SK-N-SH (cell line): Measurements from ENCODE around the gene KRT74. TPM values are rescaled to one million over a fixed set of nuclear protein-coding genes. Genes with fewer than 3 reads are reported as not detected.

ENCODE experiments used
- CTCF ChIA-PET: fragments of 300-600, 350-600 bp; formaldehyde crosslinking; extraction: SDS; loops from one replicate; lab custom pipeline; 2021; lab: Yijun Ruan, JAX
- POLR2A ChIA-PET: fragments of 350-600 bp; sonication (Branson Sonifier 250); formaldehyde crosslinking; extraction: SDS; loops from one replicate; lab custom pipeline; 2020; ENCODE audit warnings: antibody characterized with exemption, inconsistent platforms; lab: Yijun Ruan, JAX
- DNase-seq: peaks from one replicate; pipeline ENCODE4 v3.0.0; 2012
- H2AFZ ChIP-seq: fragments of 200-600 bp; sonication (generic); 2 replicates; pipeline ENCODE4 v1.8.1; 2016; ENCODE audit warnings: antibody characterized with exemption, mild to moderate bottlenecking, low read depth
- H3F3A ChIP-seq: fragments of 200-600 bp; sonication (generic); replicated peaks from 2 replicates; pipeline ENCODE3; 2016; ENCODE audit warnings: antibody characterized with exemption, mild to moderate bottlenecking; ENCODE audit not compliant: insufficient read depth
- H3K27ac ChIP-seq, 2 experiments: fragments of 200-500 bp in 1 of 2; fragments of 200-600 bp in 1 of 2; sonication (Bioruptor generic) in 1 of 2; sonication (generic), shearing (Covaris generic) in 1 of 2; 2 replicates each; pipeline versions ENCODE4 v1.5.1 to v1.6.1; 2014 to 2016; ENCODE audit warnings: low read depth in 2 of 2, inconsistent platforms in 1 of 2, low read length in 1 of 2, mild to moderate bottlenecking in 1 of 2, mixed read lengths in 1 of 2
- H3K27me3 ChIP-seq: fragments of 200-600 bp; sonication (generic), shearing (Covaris generic); 2 replicates; pipeline ENCODE4 v1.6.1; 2016; ENCODE audit warnings: mixed run types; ENCODE audit not compliant: insufficient read depth
- H3K36me3 ChIP-seq, 2 experiments: fragments of 200-500 bp in 1 of 2; fragments of 200-600 bp in 1 of 2; sonication (Bioruptor generic) in 1 of 2; sonication (generic) in 1 of 2; replicated peaks in 1 of 2; 2 replicates each; pipeline versions ENCODE3 to v1.5.1; 2014 to 2016; ENCODE audit warnings: low read length in 1 of 2, mild to moderate bottlenecking in 1 of 2; ENCODE audit not compliant: insufficient read depth in 2 of 2, control insufficient read depth in 1 of 2
- H3K4me1 ChIP-seq, 2 experiments: fragments of 200-500 bp in 1 of 2; fragments of 200-600 bp in 1 of 2; sonication (Bioruptor generic) in 1 of 2; sonication (generic), shearing (Covaris generic) in 1 of 2; 2 replicates each; pipeline versions ENCODE4 v1.5.1 to v1.6.1; 2014 to 2016; ENCODE audit warnings: low read depth in 1 of 2, low read length in 1 of 2, mixed run types in 1 of 2; ENCODE audit not compliant: insufficient read depth in 2 of 2, control insufficient read depth in 1 of 2
- H3K4me2 ChIP-seq: fragments of 200-600 bp; sonication (generic), shearing (Covaris generic); 2 replicates; pipeline ENCODE4 v1.6.1; 2017; ENCODE audit warnings: mixed run types
- H3K4me3 ChIP-seq, 2 experiments: fragments of 200-500 bp in 1 of 2; fragments of 200-600 bp in 1 of 2; sonication (Bioruptor generic) in 1 of 2; sonication (generic), shearing (Covaris generic) in 1 of 2; 2 replicates each; pipeline versions ENCODE4 v1.5.1 to v1.8.1; 2014 to 2016; ENCODE audit warnings: low read depth in 2 of 2, inconsistent platforms in 1 of 2, low read length in 1 of 2, mild to moderate bottlenecking in 1 of 2, mixed read lengths in 1 of 2, moderate library complexity in 1 of 2
- H3K79me2 ChIP-seq: fragments of 200-600 bp; sonication (generic); 2 replicates; pipeline ENCODE4 v1.8.1; 2017; ENCODE audit warnings: mild to moderate bottlenecking; ENCODE audit not compliant: insufficient read depth
- H3K9ac ChIP-seq: fragments of 200-600 bp; sonication (generic); 2 replicates; pipeline ENCODE4 v1.6.1; 2017; ENCODE audit warnings: mixed run types
- H3K9me2 ChIP-seq: fragments of 200-600 bp; sonication (generic); 2 replicates; pipeline ENCODE4 v1.6.1; 2017; ENCODE audit warnings: mixed run types
- H3K9me3 ChIP-seq: fragments of 200-600 bp; sonication (generic); 2 replicates; pipeline ENCODE4 v1.6.1; 2017; ENCODE audit warnings: mixed run types, mild to moderate bottlenecking, moderate library complexity
- H4K20me1 ChIP-seq: fragments of 200-600 bp; sonication (generic); 2 replicates; pipeline ENCODE4 v1.6.1; 2017; ENCODE audit warnings: mild to moderate bottlenecking, mixed run types; ENCODE audit not compliant: insufficient read depth
- FOSL2 ChIP-seq: IDR thresholded peaks from 2 replicates; pipeline ENCODE4 v1.4.0; 2012; ENCODE audit warnings: low read depth, mild to moderate bottlenecking, moderate library complexity, borderline replicate concordance
- FOXM1 ChIP-seq: IDR thresholded peaks from 2 replicates; pipeline ENCODE4 v1.4.0; 2012; ENCODE audit warnings: low read depth, mild to moderate bottlenecking
- GABPA ChIP-seq: IDR thresholded peaks from 2 replicates; pipeline ENCODE4 v1.4.0; 2012; ENCODE audit warnings: low read depth, mild to moderate bottlenecking
- IRF3 ChIP-seq: fragments of 150-350 bp; IDR thresholded peaks from 2 replicates; pipeline ENCODE4 v1.6.1; 2016; ENCODE audit warnings: mild to moderate bottlenecking, low read depth, low read length
- MXI1 ChIP-seq: IDR thresholded peaks from 2 replicates; pipeline ENCODE4 v1.6.1; 2012; ENCODE audit warnings: mild to moderate bottlenecking, low read depth, low read length, improper control_type of control experiment
- NFIC ChIP-seq: IDR thresholded peaks from 2 replicates; pipeline ENCODE4 v1.4.0; 2012; ENCODE audit warnings: borderline replicate concordance
- RFX5 ChIP-seq: IDR thresholded peaks from 2 replicates; pipeline ENCODE4 v1.6.1; 2012; ENCODE audit warnings: mild to moderate bottlenecking, improper control_type of control experiment, low read length
- RXRA ChIP-seq: IDR thresholded peaks from 2 replicates; pipeline ENCODE4 v1.4.0; 2012; ENCODE audit warnings: low read depth, mild to moderate bottlenecking, borderline replicate concordance
- SMC3 ChIP-seq: IDR thresholded peaks from 2 replicates; pipeline ENCODE4 v1.6.1; 2012; ENCODE audit warnings: low read depth, low read length, improper control_type of control experiment
- TCF12 ChIP-seq: IDR thresholded peaks from 2 replicates; pipeline ENCODE4 v1.4.0; 2012
- TEAD4 ChIP-seq: IDR thresholded peaks from 2 replicates; pipeline ENCODE4 v1.4.0; 2012; ENCODE audit warnings: mild to moderate bottlenecking, borderline replicate concordance; ENCODE audit not compliant: insufficient read depth
- YY1 ChIP-seq: IDR thresholded peaks from 2 replicates; pipeline ENCODE4 v1.4.0; 2012; ENCODE audit warnings: low read depth, mild to moderate bottlenecking
- whole genome bisulfite sequencing: methylation state at CpG from one replicate; pipeline ENCODE4 v1.1.6; 2017; ENCODE audit warnings: low lambda C conversion rate; 5-methylcytosine and 5-hydroxymethylcytosine counted together
- polyA plus RNA-seq, 3 experiments: library from polyadenylated mRNA; depleted of rRNA; stranded (reverse); fragments of >200 nt; gene quantifications; 2 replicates each; pipeline ENCODE4 v1.2.3, GENCODE V29; 2012
- TF ChIP-seq, protein P1 (sequence below): fragments of 150-350 bp; IDR thresholded peaks from 2 replicates; pipeline ENCODE4 v1.6.1; 2017; ENCODE audit warnings: antibody characterized with exemption, low read length, low read depth, borderline replicate concordance
- TF ChIP-seq, protein P2 (sequence below): IDR thresholded peaks from 2 replicates; pipeline ENCODE4 v1.6.1; 2012; ENCODE audit warnings: mild to moderate bottlenecking, low read depth, low read length, moderate library complexity
- TF ChIP-seq, protein P3 (sequence below): fragments of 200-600 bp; sonication (generic); IDR thresholded peaks from 2 replicates; pipeline ENCODE4 v1.6.1; 2017; ENCODE audit warnings: antibody characterized with exemption, mild to moderate bottlenecking, moderate library complexity
- TF ChIP-seq, protein P4 (sequence below): IDR thresholded peaks from 2 replicates; pipeline ENCODE4 v1.4.0; 2012; ENCODE audit warnings: low read depth
- TF ChIP-seq, protein P5 (sequence below): IDR thresholded peaks from 2 replicates; pipeline ENCODE4 v1.4.0; 2012; ENCODE audit warnings: low read depth, borderline replicate concordance

The KRT74 gene
- polyA plus RNA-seq, 1 of the 3 experiments (the other 2 are of a cell fraction): not detected

DNA sequence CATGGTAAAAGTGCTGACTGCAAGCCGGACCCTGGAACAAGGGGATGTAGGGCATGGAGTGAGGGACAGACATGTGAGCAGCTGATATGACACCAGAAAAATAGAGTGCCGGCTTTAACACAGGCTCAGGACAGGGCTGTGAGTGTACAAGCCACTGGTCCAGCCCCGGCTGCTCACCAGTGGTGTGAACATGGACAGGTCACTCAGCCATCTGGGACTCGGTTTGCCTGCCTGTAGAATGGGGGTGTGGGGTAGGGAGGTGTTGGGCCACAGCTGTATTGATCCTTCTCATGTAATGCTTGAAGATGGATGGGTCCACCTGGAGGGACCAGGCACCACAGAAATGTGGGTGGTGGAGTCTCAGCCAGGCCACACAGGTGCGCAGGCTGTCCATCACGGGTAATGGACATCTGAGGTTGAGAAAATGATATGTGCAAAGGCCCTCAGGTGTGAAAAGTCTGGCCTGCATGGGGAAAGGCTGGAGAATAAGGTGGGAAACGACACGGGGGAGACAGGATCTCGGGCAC is 10.6 kb upstream of the KRT74 start:
- H3K4me2 ChIP-seq: no peak overlapping the region
- no peak overlapping the region for H3K9ac ChIP-seq
- ChIA-PET POLR2A (no interaction called here), CTCF (interaction anchor here (0.8 to 7.6 kb wide), 9 partner anchors 10 to 397 kb away, joined by 3 to 76 read pairs (median 6); partner anchors contain the start of gene KRT74)
- H2AFZ ChIP-seq: no peak overlapping the region
- no peaks in the 10 kb centered on the region for H3K9me2 ChIP-seq
- no peaks in the 10 kb centered on the region for H3K79me2 ChIP-seq
- H3K27ac ChIP-seq: no peak overlapping the region
- H3K9me3 ChIP-seq: no peaks in the 10 kb centered on the region
- H3F3A ChIP-seq: no peaks in the 10 kb centered on the region
- no peaks in the 10 kb centered on the region for H3K36me3 ChIP-seq
- TF ChIP-seq, protein P1, sequence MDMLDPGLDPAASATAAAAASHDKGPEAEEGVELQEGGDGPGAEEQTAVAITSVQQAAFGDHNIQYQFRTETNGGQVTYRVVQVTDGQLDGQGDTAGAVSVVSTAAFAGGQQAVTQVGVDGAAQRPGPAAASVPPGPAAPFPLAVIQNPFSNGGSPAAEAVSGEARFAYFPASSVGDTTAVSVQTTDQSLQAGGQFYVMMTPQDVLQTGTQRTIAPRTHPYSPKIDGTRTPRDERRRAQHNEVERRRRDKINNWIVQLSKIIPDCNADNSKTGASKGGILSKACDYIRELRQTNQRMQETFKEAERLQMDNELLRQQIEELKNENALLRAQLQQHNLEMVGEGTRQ: no peak
- TF ChIP-seq GABPA (no peak), NFIC (no peak), RFX5 (no peak), TEAD4 (no peak), FOSL2 (no peak), YY1 (no peak), FOXM1 (no peak), IRF3 (no peak), MXI1 (no peak), RXRA (no peak), TCF12 (no peak), SMC3 (no peak)
- TF ChIP-seq, protein P2, sequence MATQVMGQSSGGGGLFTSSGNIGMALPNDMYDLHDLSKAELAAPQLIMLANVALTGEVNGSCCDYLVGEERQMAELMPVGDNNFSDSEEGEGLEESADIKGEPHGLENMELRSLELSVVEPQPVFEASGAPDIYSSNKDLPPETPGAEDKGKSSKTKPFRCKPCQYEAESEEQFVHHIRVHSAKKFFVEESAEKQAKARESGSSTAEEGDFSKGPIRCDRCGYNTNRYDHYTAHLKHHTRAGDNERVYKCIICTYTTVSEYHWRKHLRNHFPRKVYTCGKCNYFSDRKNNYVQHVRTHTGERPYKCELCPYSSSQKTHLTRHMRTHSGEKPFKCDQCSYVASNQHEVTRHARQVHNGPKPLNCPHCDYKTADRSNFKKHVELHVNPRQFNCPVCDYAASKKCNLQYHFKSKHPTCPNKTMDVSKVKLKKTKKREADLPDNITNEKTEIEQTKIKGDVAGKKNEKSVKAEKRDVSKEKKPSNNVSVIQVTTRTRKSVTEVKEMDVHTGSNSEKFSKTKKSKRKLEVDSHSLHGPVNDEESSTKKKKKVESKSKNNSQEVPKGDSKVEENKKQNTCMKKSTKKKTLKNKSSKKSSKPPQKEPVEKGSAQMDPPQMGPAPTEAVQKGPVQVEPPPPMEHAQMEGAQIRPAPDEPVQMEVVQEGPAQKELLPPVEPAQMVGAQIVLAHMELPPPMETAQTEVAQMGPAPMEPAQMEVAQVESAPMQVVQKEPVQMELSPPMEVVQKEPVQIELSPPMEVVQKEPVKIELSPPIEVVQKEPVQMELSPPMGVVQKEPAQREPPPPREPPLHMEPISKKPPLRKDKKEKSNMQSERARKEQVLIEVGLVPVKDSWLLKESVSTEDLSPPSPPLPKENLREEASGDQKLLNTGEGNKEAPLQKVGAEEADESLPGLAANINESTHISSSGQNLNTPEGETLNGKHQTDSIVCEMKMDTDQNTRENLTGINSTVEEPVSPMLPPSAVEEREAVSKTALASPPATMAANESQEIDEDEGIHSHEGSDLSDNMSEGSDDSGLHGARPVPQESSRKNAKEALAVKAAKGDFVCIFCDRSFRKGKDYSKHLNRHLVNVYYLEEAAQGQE: no peak
- TF ChIP-seq, protein P3, sequence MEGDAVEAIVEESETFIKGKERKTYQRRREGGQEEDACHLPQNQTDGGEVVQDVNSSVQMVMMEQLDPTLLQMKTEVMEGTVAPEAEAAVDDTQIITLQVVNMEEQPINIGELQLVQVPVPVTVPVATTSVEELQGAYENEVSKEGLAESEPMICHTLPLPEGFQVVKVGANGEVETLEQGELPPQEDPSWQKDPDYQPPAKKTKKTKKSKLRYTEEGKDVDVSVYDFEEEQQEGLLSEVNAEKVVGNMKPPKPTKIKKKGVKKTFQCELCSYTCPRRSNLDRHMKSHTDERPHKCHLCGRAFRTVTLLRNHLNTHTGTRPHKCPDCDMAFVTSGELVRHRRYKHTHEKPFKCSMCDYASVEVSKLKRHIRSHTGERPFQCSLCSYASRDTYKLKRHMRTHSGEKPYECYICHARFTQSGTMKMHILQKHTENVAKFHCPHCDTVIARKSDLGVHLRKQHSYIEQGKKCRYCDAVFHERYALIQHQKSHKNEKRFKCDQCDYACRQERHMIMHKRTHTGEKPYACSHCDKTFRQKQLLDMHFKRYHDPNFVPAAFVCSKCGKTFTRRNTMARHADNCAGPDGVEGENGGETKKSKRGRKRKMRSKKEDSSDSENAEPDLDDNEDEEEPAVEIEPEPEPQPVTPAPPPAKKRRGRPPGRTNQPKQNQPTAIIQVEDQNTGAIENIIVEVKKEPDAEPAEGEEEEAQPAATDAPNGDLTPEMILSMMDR: no peak
- TF ChIP-seq, protein P4, sequence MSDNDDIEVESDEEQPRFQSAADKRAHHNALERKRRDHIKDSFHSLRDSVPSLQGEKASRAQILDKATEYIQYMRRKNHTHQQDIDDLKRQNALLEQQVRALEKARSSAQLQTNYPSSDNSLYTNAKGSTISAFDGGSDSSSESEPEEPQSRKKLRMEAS: no peak
- TF ChIP-seq, protein P5, sequence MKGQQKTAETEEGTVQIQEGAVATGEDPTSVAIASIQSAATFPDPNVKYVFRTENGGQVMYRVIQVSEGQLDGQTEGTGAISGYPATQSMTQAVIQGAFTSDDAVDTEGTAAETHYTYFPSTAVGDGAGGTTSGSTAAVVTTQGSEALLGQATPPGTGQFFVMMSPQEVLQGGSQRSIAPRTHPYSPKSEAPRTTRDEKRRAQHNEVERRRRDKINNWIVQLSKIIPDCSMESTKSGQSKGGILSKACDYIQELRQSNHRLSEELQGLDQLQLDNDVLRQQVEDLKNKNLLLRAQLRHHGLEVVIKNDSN: no peak
- no peak overlapping the region for H3K4me3 ChIP-seq
- H3K27me3 ChIP-seq: peaks cover 41% of the 10 kb centered on the region
- H4K20me1 ChIP-seq: no peaks in the 10 kb centered on the region
- 26% methylated on average over 9 of the region's 9 CpGs for WGBS
- H3K4me1 ChIP-seq: no peaks in the 10 kb centered on the region
- no peak for DNase-seq
